B cell (primary cell): ENCODE results near the gene TMEM94. TPM values are rescaled to one million over a fixed set of nuclear protein-coding genes. Genes with fewer than 3 reads are reported as not detected.

Experiments
- ATAC-seq: fragments of 200-7000 bp; cut with Tn5 transposase; one replicate; pipeline ENCODE4 v1.10.0; 2021; ENCODE audit warnings: low read depth, mild to moderate bottlenecking, moderate number of reproducible peaks, moderate library complexity
- CTCF ChIA-PET: fragments of 350-600 bp; sonication (Branson Sonifier 250); formaldehyde crosslinking; loops from one replicate; lab custom pipeline; 2021; ENCODE audit warnings: antibody characterized with exemption, inconsistent platforms; lab: Charles Lee
- POLR2A ChIA-PET: fragments of 350-600 bp; sonication (Branson Sonifier 250); formaldehyde crosslinking; loops from one replicate; lab custom pipeline; 2021; ENCODE audit warnings: antibody characterized with exemption; lab: Charles Lee
- DNase-seq: peaks from one replicate; pipeline ENCODE4 v3.0.0; 2013
- H2AFZ ChIP-seq: 2 replicates; pipeline ENCODE4 v1.6.1; 2012; ENCODE audit warnings: mild to moderate bottlenecking, low read depth, low read length; ENCODE audit not compliant: insufficient read depth, poor library complexity, severe bottlenecking
- H3K27ac ChIP-seq, 2 donors: 1 replicate in 1 of 2; 2 replicates in 1 of 2; pipeline ENCODE4 v1.5.1; 2012 to 2013; ENCODE audit warnings: low read length in 2 of 2, mild to moderate bottlenecking in 2 of 2, moderate library complexity in 1 of 2
- H3K27me3 ChIP-seq, 4 experiments: fragments of 200-600 bp in 1 of 4; sonication (generic) in 1 of 4; replicated peaks in 1 of 4; 1 replicate in 2 of 4; 2 replicates in 2 of 4; pipeline versions ENCODE4 v1.6.1 to v1.7.0; 2013 to 2016; ENCODE audit warnings: low read length in 3 of 4, mild to moderate bottlenecking in 2 of 4, mixed read lengths in 1 of 4, moderate library complexity in 1 of 4; ENCODE audit not compliant: insufficient read depth in 4 of 4, control insufficient read depth in 3 of 4; ENCODE audit errors: control extremely low read depth in 1 of 4
- H3K36me3 ChIP-seq, 2 experiments: replicated peaks in 1 of 2; 1 replicate in 1 of 2; 2 replicates in 1 of 2; pipeline versions ENCODE4 v1.6.1 to v1.7.1; 2013; ENCODE audit warnings: low read length in 1 of 2; ENCODE audit not compliant: insufficient read depth in 2 of 2, control insufficient read depth in 1 of 2; ENCODE audit errors: control extremely low read depth in 1 of 2, extremely low read depth in 1 of 2
- H3K4me1 ChIP-seq, 2 donors: fragments of 200-600 bp in 1 of 2; sonication (generic) in 1 of 2; 1 replicate in 1 of 2; 2 replicates in 1 of 2; pipeline versions ENCODE4 v1.5.1 to v1.6.1; 2013 to 2017; ENCODE audit warnings: low read length in 2 of 2; ENCODE audit not compliant: control insufficient read depth in 2 of 2, insufficient read depth in 2 of 2
- H3K4me2 ChIP-seq: replicated peaks from 2 replicates; pipeline ENCODE3; 2012; ENCODE audit warnings: mild to moderate bottlenecking, low read depth, low read length; ENCODE audit not compliant: poor library complexity, severe bottlenecking
- H3K4me3 ChIP-seq, 5 experiments: fragments of 200-600 bp in 1 of 5; sonication (generic) in 1 of 5; 1 replicate in 3 of 5; 2 replicates in 2 of 5; pipeline versions ENCODE4 v1.5.1 to v1.7.0; 2011 to 2016; ENCODE audit warnings: low read length in 4 of 5, mild to moderate bottlenecking in 4 of 5, low read depth in 2 of 5, control low read depth in 1 of 5, moderate library complexity in 1 of 5; ENCODE audit not compliant: insufficient read depth in 1 of 5; ENCODE audit errors: control extremely low read depth in 1 of 5, extremely low read depth in 1 of 5
- H3K79me2 ChIP-seq: fragments of 200-600 bp; sonication (generic); one replicate; pipeline ENCODE4 v1.6.0; 2016; ENCODE audit warnings: low read length; ENCODE audit not compliant: control insufficient read depth, insufficient read depth
- H3K9ac ChIP-seq: fragments of 200-600 bp; sonication (generic); 2 replicates; pipeline ENCODE4 v1.6.1; 2017; ENCODE audit warnings: mild to moderate bottlenecking, low read length, moderate library complexity
- H3K9me3 ChIP-seq, 3 donors: one replicate each; pipeline versions ENCODE4 v1.6.1 to v1.7.1; 2013; ENCODE audit warnings: low read length in 2 of 3; ENCODE audit not compliant: control insufficient read depth in 2 of 3, insufficient read depth in 1 of 3; ENCODE audit errors: control extremely low read depth in 1 of 3
- H4K20me1 ChIP-seq: 2 replicates; pipeline ENCODE4 v1.6.0; 2012; ENCODE audit warnings: mild to moderate bottlenecking, low read length; ENCODE audit not compliant: insufficient read depth, control insufficient read depth, poor library complexity, severe bottlenecking
- H3K27ac Mint-ChIP-seq: one replicate; pipeline ENCODE4 v1.8.0; 2021; ENCODE audit warnings: mixed read lengths
- H3K27me3 Mint-ChIP-seq: one replicate; pipeline ENCODE4 v1.8.0; 2021; ENCODE audit warnings: mixed read lengths
- H3K4me1 Mint-ChIP-seq: one replicate; pipeline ENCODE4 v1.8.0; 2021; ENCODE audit warnings: mixed read lengths
- H3K4me3 Mint-ChIP-seq: one replicate; pipeline ENCODE4 v1.8.0; 2021; ENCODE audit warnings: mixed read lengths
- H3K9me3 Mint-ChIP-seq: one replicate; pipeline ENCODE4 v1.8.0; 2022; ENCODE audit warnings: mixed read lengths; ENCODE audit not compliant: insufficient read depth
- CTCF ChIP-seq: fragments of 200-600 bp; IDR thresholded peaks from one replicate; pipeline ENCODE4 v1.8.0; 2022; ENCODE audit warnings: antibody characterized with exemption, mild to moderate bottlenecking
- EZH2 ChIP-seq: IDR thresholded peaks from 2 replicates; pipeline ENCODE4 v1.6.1; 2012; ENCODE audit warnings: borderline replicate concordance, low read depth, mild to moderate bottlenecking, moderate library complexity, low read length; ENCODE audit not compliant: insufficient read depth, poor library complexity, severe bottlenecking
- WGBS: methylation state at CpG from one replicate; pipeline ENCODE4 v1.1.5; 2013; ENCODE audit warnings: missing lambda C conversion rate; ENCODE audit not compliant: insufficient coverage; 5-methylcytosine and 5-hydroxymethylcytosine counted together
- intact Hi-C: fragments of 100-400 bp; cut with micrococcal nuclease; formaldehyde crosslinking; loops from one replicate; pipeline ENCODE4 v1.10.0; 2022
- polyA plus RNA-seq: library from polyadenylated mRNA; depleted of rRNA; stranded (reverse); fragments of >200 nt; gene quantifications from 2 replicates; pipeline ENCODE4 v1.2.3, GENCODE V29; 2012
- total RNA-seq, 2 donors: library from RNA; stranded (reverse); fragments of 120-200 nt in 1 of 2; gene quantifications; 1 replicate in 1 of 2; 2 replicates in 1 of 2; pipeline versions ENCODE4 v1.2.3 to v1.2.4, GENCODE V29; 2013 to 2022

TMEM94 gene
- total and polyA plus RNA-seq, 2 donors (not counting 1 experiment from before 2014, with no cell fraction given) = 139 to 158 TPM

- Mint-ChIP-seq H3K27ac (no peak overlapping the region), H3K4me3 (no peak overlapping the region), H3K4me1 (no peaks in the 10 kb centered on the region), H3K9me3 (no peaks in the 10 kb centered on the region), H3K27me3 (no peaks in the 10 kb centered on the region)
- H3K4me3 ChIP-seq = no peak overlapping the region
- H2AFZ ChIP-seq = no peak overlapping the region
- H4K20me1 ChIP-seq = no peaks in the 10 kb centered on the region
- no peak overlapping the region for H3K9ac ChIP-seq
- H3K4me2 ChIP-seq = no peak overlapping the region
- peaks cover 0 to 36% of the 10 kb centered on the region in 2 experiments for H3K36me3 ChIP-seq
- no peaks in the 10 kb centered on the region for H3K27me3 ChIP-seq
- H3K9me3 ChIP-seq = no peaks in the 10 kb centered on the region
- POLR2A ChIA-PET = no interaction called here
- intact Hi-C loops = no loop called here
- no peaks in the 10 kb centered on the region for H3K4me1 ChIP-seq
- CTCF ChIA-PET = no interaction called here
- DNase-seq (no peak), ATAC-seq (no peak)
- TF ChIP-seq EZH2 (no peak), CTCF (no peak)
- H3K79me2 ChIP-seq = no peaks in the 10 kb centered on the region
- 74% methylated on average over 16 of the region's 16 CpGs for WGBS
- H3K27ac ChIP-seq = no peak overlapping the region
Observed at GRCh38 chr17:75498726-75499213, 42.3 kb downstream of the TMEM94 start.

GRCh38 chr17:75499313-75500022 lies 43.0 kb downstream of the TMEM94 start:
- H2AFZ ChIP-seq = no peak overlapping the region
- no peaks in the 10 kb centered on the region for H3K79me2 ChIP-seq
- no peak for DNase-seq
- no peak overlapping the region for H3K9ac ChIP-seq
- no peaks in the 10 kb centered on the region for H3K9me3 ChIP-seq
- H3K4me3 ChIP-seq = no peak overlapping the region
- no peaks in the 10 kb centered on the region for H3K9me3 Mint-ChIP-seq
- H3K4me1 ChIP-seq = peaks cover 0 to 5% of the 10 kb centered on the region in 2 donors
- CTCF ChIA-PET = interaction anchor here (0.6 to 0.7 kb wide), 2 partner anchors 156 to 176 kb away, joined by 3 to 5 read pairs; no protein-coding TSS in a partner anchor
- ATAC-seq = no peak
- H3K27me3 ChIP-seq = no peaks in the 10 kb centered on the region
- H3K27ac Mint-ChIP-seq = no peak overlapping the region
- H4K20me1 ChIP-seq = no peaks in the 10 kb centered on the region
- no peak overlapping the region for H3K27ac ChIP-seq
- H3K36me3 ChIP-seq = peaks cover 0 to 29% of the 10 kb centered on the region in 2 experiments
- 91% methylated on average over 14 of the region's 16 CpGs for WGBS
- no peak overlapping the region for H3K4me2 ChIP-seq
- POLR2A ChIA-PET = no interaction called here
- H3K4me1 Mint-ChIP-seq = no peaks in the 10 kb centered on the region
- TF ChIP-seq EZH2 = no peak
- no peak for TF ChIP-seq CTCF
- H3K27me3 Mint-ChIP-seq = no peaks in the 10 kb centered on the region
- no peak overlapping the region for H3K4me3 Mint-ChIP-seq
- intact Hi-C loops = no loop called here
